HG02852 (cell line): ENCODE data around the gene PGP.

Experiments used
- ATAC-seq: cut with Tn5 transposase; IDR thresholded peaks from one replicate; pipeline ENCODE4 v1.9.1; 2021; ENCODE audit warnings: mild to moderate bottlenecking, moderate library complexity; ENCODE audit not compliant: unreplicated experiment

Gene PGP

GRCh38 chr16:2184346-2184745 lies 30.3 kb downstream of the PGP start:
- no peak for ATAC-seq

GRCh38 chr16:2183671-2184070 lies 31.0 kb downstream of the PGP start:
- ATAC-seq = no peak

GRCh38 chr16:2181952-2182351 lies 32.7 kb downstream of the PGP start:
- ATAC-seq = no peak

- no peak for ATAC-seq
Measured at GRCh38 chr16:2180962-2181923, 33.4 kb downstream of the PGP start.

GRCh38 chr16:2180461-2180860 lies 34.2 kb downstream of the PGP start:
- ATAC-seq = no peak

GRCh38 chr16:2179576-2179975 lies 35.1 kb downstream of the PGP start:
- no peak for ATAC-seq

GRCh38 chr16:2179107-2179501 lies 35.5 kb downstream of the PGP start:
- ATAC-seq = no peak

GRCh38 chr16:2178321-2179106 lies 36.1 kb downstream of the PGP start:
- no peak for ATAC-seq

GRCh38 chr16:2177561-2177960 lies 37.1 kb downstream of the PGP start:
- ATAC-seq = no peak

GRCh38 chr16:2177101-2177500 lies 37.5 kb downstream of the PGP start:
- no peak for ATAC-seq

GRCh38 chr16:2176047-2176446 lies 38.6 kb downstream of the PGP start:
- ATAC-seq = no peak

GRCh38 chr16:2175454-2175853 lies 39.2 kb downstream of the PGP start:
- ATAC-seq = no peak

- ATAC-seq = no peak
Measured at GRCh38 chr16:2174396-2175131, 40.1 kb downstream of the PGP start.

GRCh38 chr16:2173916-2174315 lies 40.7 kb downstream of the PGP start:
- no peak for ATAC-seq

- ATAC-seq = no peak
Measured at GRCh38 chr16:2173366-2173765, 41.3 kb downstream of the PGP start.

GRCh38 chr16:2172688-2173335 lies 41.8 kb downstream of the PGP start:
- no peak for ATAC-seq

- no peak for ATAC-seq
Measured at GRCh38 chr16:2171601-2172178, 43.0 kb downstream of the PGP start.

- ATAC-seq = no peak
Measured at GRCh38 chr16:2170587-2171435, 43.8 kb downstream of the PGP start.

- ATAC-seq = no peak
Measured at GRCh38 chr16:2170080-2170479, 44.6 kb downstream of the PGP start.
